K562 (cell line): Measurements from ENCODE around the gene TNFRSF6B. TPM values are rescaled to one million over a fixed set of nuclear protein-coding genes. Genes with fewer than 3 reads are reported as not detected.

Experiments used
- BACH1 ChIP-seq: fragments of 200-800 bp; sonication (Bioruptor generic); IDR thresholded peaks from 2 replicates; pipeline ENCODE4 v1.6.1; 2016; ENCODE audit warnings: missing genetic modification characterization, missing compliant biosample characterization
- COPS2 ChIP-seq: fragments of 450-650 bp; conservative IDR thresholded peaks from 2 replicates; pipeline ENCODE4 v1.6.1; 2016; ENCODE audit warnings: mild to moderate bottlenecking, moderate library complexity
- DACH1 ChIP-seq: fragments of 450-650 bp; IDR thresholded peaks from 2 replicates; pipeline ENCODE4 v1.6.1; 2018; ENCODE audit not compliant: partially characterized antibody
- E2F6 ChIP-seq, 2 experiments: IDR thresholded peaks; 2 replicates each; pipeline ENCODE4 v1.6.1; 2011; ENCODE audit warnings: borderline replicate concordance in 1 of 2, control low read depth in 1 of 2, low read depth in 1 of 2, low read length in 1 of 2, mild to moderate bottlenecking in 1 of 2, mixed read lengths in 1 of 2, moderate library complexity in 1 of 2; ENCODE audit not compliant: insufficient read depth in 1 of 2, insufficient read length in 1 of 2, poor library complexity in 1 of 2, severe bottlenecking in 1 of 2; ENCODE audit errors: extremely low read depth in 1 of 2
- FOXM1 ChIP-seq, 2 experiments: fragments of 450-650 bp in 1 of 2; sonication (generic) in 1 of 2; formaldehyde crosslinking in 1 of 2; IDR thresholded peaks; 2 replicates each; pipeline versions ENCODE4 v1.6.1 to v1.9.0; 2017 to 2022; ENCODE audit warnings: low read depth in 2 of 2, mild to moderate bottlenecking in 2 of 2, missing genetic modification reagents in 1 of 2, moderate library complexity in 1 of 2
- JUN ChIP-seq, 2 experiments: sonication (generic) in 1 of 2; formaldehyde crosslinking in 1 of 2; IDR thresholded peaks; 2 replicates each; pipeline versions ENCODE4 v1.6.1 to v1.8.0; 2012 to 2022; ENCODE audit warnings: borderline replicate concordance in 2 of 2, mild to moderate bottlenecking in 2 of 2, improper control_type of control experiment in 1 of 2, low read depth in 1 of 2, low read length in 1 of 2, missing genetic modification reagents in 1 of 2
- LEF1 ChIP-seq: fragments of 450-650 bp; IDR thresholded peaks from 2 replicates; pipeline ENCODE4 v1.6.1; 2016; ENCODE audit warnings: mild to moderate bottlenecking
- NEUROD1 ChIP-seq: fragments of 150-350 bp; IDR thresholded peaks from 2 replicates; pipeline ENCODE4 v1.6.1; 2014; ENCODE audit warnings: borderline replicate concordance, low read length, low read depth; ENCODE audit not compliant: partially characterized antibody
- POLR2G ChIP-seq: fragments of 200-400 bp; formaldehyde crosslinking; IDR thresholded peaks from 2 replicates; pipeline ENCODE4 v1.6.1; 2017; ENCODE audit warnings: low read depth, mild to moderate bottlenecking, antibody characterized with exemption, low read length, moderate library complexity
- POLR2H ChIP-seq: IDR thresholded peaks from 2 replicates; pipeline ENCODE4 v1.6.1; 2016; ENCODE audit warnings: missing genetic modification characterization, low read depth, mild to moderate bottlenecking, control low read depth, missing compliant biosample characterization, moderate library complexity
- PYGO2 ChIP-seq: fragments of 450-650 bp; IDR thresholded peaks from 2 replicates; pipeline ENCODE4 v1.6.1; 2016; ENCODE audit warnings: mild to moderate bottlenecking, missing genetic modification characterization, moderate library complexity, missing compliant biosample characterization
- RBM14 ChIP-seq: fragments of 200-400 bp; formaldehyde crosslinking; IDR thresholded peaks from 2 replicates; pipeline ENCODE4 v1.6.1; 2018; ENCODE audit warnings: low read depth, mild to moderate bottlenecking, low read length, moderate library complexity, borderline replicate concordance; ENCODE audit not compliant: insufficient read depth
- RCOR1 ChIP-seq, 2 experiments: IDR thresholded peaks; 2 replicates each; pipeline ENCODE4 v1.6.1; 2012; ENCODE audit warnings: low read depth in 2 of 2, low read length in 2 of 2, borderline replicate concordance in 1 of 2, improper control_type of control experiment in 1 of 2
- SAFB ChIP-seq: fragments of 200-400 bp; formaldehyde crosslinking; IDR thresholded peaks from 2 replicates; pipeline ENCODE4 v1.6.1; 2017; ENCODE audit warnings: low read depth, low read length, borderline replicate concordance
- SREBF2 ChIP-seq: sonication (generic); formaldehyde crosslinking; IDR thresholded peaks from 2 replicates; pipeline ENCODE4 v1.4.0; 2020; ENCODE audit warnings: mild to moderate bottlenecking, missing genetic modification reagents
- TARDBP ChIP-seq: fragments of 450-650 bp; IDR thresholded peaks from 2 replicates; pipeline ENCODE4 v1.6.1; 2016
- TCF3 ChIP-seq: sonication (generic); formaldehyde crosslinking; IDR thresholded peaks from 2 replicates; pipeline ENCODE4 v1.4.0; 2020; ENCODE audit warnings: mild to moderate bottlenecking, missing genetic modification reagents
- ZNF274 ChIP-seq: IDR thresholded peaks from 2 replicates; pipeline ENCODE4 v1.6.1; 2011; ENCODE audit warnings: low read depth, mild to moderate bottlenecking, low read length, moderate library complexity, borderline replicate concordance
- ZNF609 ChIP-seq: sonication (generic); formaldehyde crosslinking; IDR thresholded peaks from 2 replicates; pipeline ENCODE4 v1.8.1; 2023; ENCODE audit warnings: missing genetic modification reagents, mild to moderate bottlenecking, borderline replicate concordance
- ZNF695 ChIP-seq: fragments of 450-650 bp; formaldehyde crosslinking; IDR thresholded peaks from 2 replicates; pipeline ENCODE4 v1.4.0; 2020; ENCODE audit warnings: mild to moderate bottlenecking, moderate library complexity
- polyA plus RNA-seq, 8 experiments: library from polyadenylated mRNA; depleted of rRNA in 4 of 8; stranded (reverse) in 5 of 8; unstranded in 3 of 8; fragments of >200 nt; fragmentation: Nextera tagmentation in 2 of 8; fragmentation: Illumina TruSeq in 1 of 8; extraction: Ambion mirVana in 2 of 8; extraction: Trizol in 1 of 8; gene quantifications; 2 replicates each; pipeline versions ENCODE4 v1.2.1 to v1.2.3, GENCODE V29; 2011 to 2014; ENCODE audit warnings: inconsistent platforms in 1 of 8, missing spikeins in 1 of 8
- total RNA-seq, 7 experiments: library from RNA; depleted of rRNA in 6 of 7; stranded (reverse); fragments of >200 nt in 6 of 7; fragmentation: Illumina TruSeq in 2 of 7; extraction: Trizol in 2 of 7; gene quantifications; 2 replicates each; pipeline versions ENCODE4 v1.2.1 to v1.2.3, GENCODE V29; 2011 to 2021; ENCODE audit warnings: low replicate concordance in 1 of 7

TNFRSF6B gene
- total and polyA plus RNA-seq, 9 of the 15 experiments (the other 6 are each of a cell fraction or from before 2014, with no cell fraction given), result 0.10 to 3.5 (median 0.32) TPM; not detected in 6

GRCh38 chr20:63739130-63740069 is 42.9 kb downstream of the TNFRSF6B start, which contains the start of gene SLC2A4RG (continued):
- no peak for TF ChIP-seq ZNF609 (CRISPR knock-in tag)
- no peak for TF ChIP-seq COPS2
- TF ChIP-seq FOXM1 (IDR thresholded peaks at IDR 0.05; ENCODE audit: low read depth), result no peak
- TF ChIP-seq FOXM1 (CRISPR knock-in tag; IDR thresholded peaks at IDR 0.05; ENCODE audit: low read depth), result 0 out of 2 replicates have a peak, but pooled peaks have one; percentile 59
- no peak for TF ChIP-seq LEF1
- TF ChIP-seq POLR2G, result no peak; the same call in none of the 2 replicates
- TF ChIP-seq RCOR1 (IDR thresholded peaks at IDR 0.05; ENCODE audit: borderline replicate concordance in 1 of 2, low read depth in 2 of 2, low read length in 2 of 2), result no peak
- no peak for TF ChIP-seq ZNF274
- no peak for TF ChIP-seq RBM14
- TF ChIP-seq SREBF2 (CRISPR knock-in tag), result no peak
- TF ChIP-seq PYGO2 (tag), result no peak
- TF ChIP-seq NEUROD1, result no peak
- no peak for TF ChIP-seq DACH1
- TF ChIP-seq ZNF695 (CRISPR knock-in tag), result no peak
- 0 out of 2 replicates have a peak, but pooled peaks have one; percentile 27 for TF ChIP-seq POLR2H (tag)
- TF ChIP-seq E2F6 (IDR thresholded peaks at IDR 0.05; ENCODE audit: borderline replicate concordance in 1 of 2, extremely low read depth in 1 of 2, insufficient read depth in 1 of 2, insufficient read length in 1 of 2, low read depth in 1 of 2, low read length in 1 of 2, poor library complexity in 1 of 2, severe bottlenecking in 1 of 2), result peak in 1 of 2 experiments; percentile 10
- no peak for TF ChIP-seq TCF3 (CRISPR knock-in tag)
- TF ChIP-seq JUN (IDR thresholded peaks at IDR 0.05; ENCODE audit: borderline replicate concordance, low read depth, low read length), result peak; percentile 6; the same call in 1 of the 2 replicates
- no peak for TF ChIP-seq JUN (CRISPR knock-in tag; IDR thresholded peaks at IDR 0.05; ENCODE audit: borderline replicate concordance)
- no peak for TF ChIP-seq TARDBP
- TF ChIP-seq BACH1, result no peak
- peak; percentile 81 for TF ChIP-seq SAFB
